ENCODE data around the gene PHF21B.
"Not testable (repeated sequence)": the region's sequence is repeated elsewhere in the genome, so short reads cannot be mapped to it uniquely, and the experiment has no call there.

PHF21B gene

DNA sequence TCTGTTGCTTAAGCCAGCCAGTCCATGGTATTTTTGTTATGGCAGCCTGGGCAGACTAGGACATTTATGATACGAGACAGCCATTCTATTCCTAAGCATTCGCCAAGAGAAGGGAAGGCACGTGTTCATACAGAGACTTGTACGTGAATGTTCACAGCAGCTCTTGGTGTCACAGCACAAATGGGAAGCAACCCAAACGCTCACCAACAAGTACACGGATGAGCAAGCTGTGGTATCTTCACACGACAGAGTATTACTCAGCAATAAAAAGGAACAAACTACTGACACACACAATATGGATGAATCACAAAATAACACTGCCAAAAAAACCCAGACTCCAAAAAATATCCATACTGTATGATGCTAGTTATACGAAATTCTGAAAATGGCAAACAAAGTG, 85.1 kb downstream of the PHF21B start:
- TF ChIP-seq ZFX (IDR thresholded peaks at IDR 0.05): no peak
- TF ChIP-seq, protein P1, sequence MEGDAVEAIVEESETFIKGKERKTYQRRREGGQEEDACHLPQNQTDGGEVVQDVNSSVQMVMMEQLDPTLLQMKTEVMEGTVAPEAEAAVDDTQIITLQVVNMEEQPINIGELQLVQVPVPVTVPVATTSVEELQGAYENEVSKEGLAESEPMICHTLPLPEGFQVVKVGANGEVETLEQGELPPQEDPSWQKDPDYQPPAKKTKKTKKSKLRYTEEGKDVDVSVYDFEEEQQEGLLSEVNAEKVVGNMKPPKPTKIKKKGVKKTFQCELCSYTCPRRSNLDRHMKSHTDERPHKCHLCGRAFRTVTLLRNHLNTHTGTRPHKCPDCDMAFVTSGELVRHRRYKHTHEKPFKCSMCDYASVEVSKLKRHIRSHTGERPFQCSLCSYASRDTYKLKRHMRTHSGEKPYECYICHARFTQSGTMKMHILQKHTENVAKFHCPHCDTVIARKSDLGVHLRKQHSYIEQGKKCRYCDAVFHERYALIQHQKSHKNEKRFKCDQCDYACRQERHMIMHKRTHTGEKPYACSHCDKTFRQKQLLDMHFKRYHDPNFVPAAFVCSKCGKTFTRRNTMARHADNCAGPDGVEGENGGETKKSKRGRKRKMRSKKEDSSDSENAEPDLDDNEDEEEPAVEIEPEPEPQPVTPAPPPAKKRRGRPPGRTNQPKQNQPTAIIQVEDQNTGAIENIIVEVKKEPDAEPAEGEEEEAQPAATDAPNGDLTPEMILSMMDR (conservative IDR thresholded peaks at IDR 0.05): no peak

DNA sequence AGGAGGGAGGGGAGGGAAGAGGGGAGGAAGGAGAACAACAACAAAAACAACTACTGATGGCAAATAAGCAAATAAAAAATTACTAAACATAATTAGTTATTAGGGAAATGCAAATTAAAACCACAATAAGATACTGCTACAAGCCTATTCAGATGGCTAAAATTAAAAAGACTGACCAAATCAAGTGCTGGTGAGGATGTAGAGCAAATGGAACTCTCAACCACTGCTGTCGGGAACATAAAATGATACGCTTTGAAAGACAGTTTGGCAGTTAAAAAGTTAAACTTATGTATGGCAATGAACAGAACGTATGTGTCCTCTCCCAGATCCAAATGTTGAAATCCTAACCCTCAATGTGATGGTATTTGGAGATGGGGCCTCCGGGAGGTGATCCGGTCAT, 85.7 kb downstream of the PHF21B start:
- TF ChIP-seq, protein P1 (conservative IDR thresholded peaks at IDR 0.05): no peak
- no peak for TF ChIP-seq ZFX (IDR thresholded peaks at IDR 0.05)
- no peak overlapping the region for H3K27ac ChIP-seq

More for the DNA sequence above, 85.1 kb downstream of the PHF21B start:
- H3K27ac ChIP-seq: no peak overlapping the region

DNA sequence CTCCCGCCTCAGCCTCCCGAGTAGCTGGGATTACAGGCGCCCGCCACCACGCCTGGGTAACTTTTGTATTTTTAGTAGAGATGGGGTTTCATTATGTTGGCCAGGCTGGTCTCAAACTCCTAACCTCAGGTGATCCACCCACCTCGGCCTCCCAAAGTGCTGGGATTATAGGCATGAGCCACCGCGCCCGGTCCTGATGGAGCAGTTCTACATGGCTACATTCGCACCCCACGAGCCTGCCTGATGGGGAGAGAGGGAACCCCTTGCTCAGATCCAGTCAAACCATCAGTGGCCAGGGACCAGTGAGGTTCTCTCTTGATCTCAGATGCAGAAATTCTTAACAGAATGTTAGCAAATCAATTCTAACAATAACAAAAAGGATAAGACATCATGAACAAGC, 88.0 kb downstream of the PHF21B start:
- not testable (repeated sequence) for H3K27ac ChIP-seq

DNA sequence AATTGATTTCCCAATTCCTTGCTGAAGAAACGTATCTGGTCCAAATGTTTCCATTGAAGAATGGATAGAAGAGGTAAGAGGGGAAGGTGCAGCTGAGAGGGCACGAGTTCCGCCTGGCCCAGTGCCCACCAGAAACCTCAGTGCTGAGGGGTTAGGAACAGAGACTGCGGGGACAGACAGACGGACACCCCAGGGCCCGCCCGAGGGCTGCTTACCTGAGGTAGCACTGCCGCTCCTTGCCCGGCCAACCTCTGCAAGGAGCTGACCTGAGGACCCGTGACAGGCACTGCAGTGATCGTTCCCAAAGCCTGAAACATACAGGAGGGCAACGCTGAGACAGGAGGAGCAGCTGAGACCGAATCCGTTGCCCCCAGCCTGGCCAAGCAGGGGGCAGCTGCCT, 89.6 kb downstream of the PHF21B start:
- TF ChIP-seq, protein P1 (conservative IDR thresholded peaks at IDR 0.05): no peak
- TF ChIP-seq ZFX (IDR thresholded peaks at IDR 0.05): no peak
- H3K27ac ChIP-seq: no peak overlapping the region

DNA sequence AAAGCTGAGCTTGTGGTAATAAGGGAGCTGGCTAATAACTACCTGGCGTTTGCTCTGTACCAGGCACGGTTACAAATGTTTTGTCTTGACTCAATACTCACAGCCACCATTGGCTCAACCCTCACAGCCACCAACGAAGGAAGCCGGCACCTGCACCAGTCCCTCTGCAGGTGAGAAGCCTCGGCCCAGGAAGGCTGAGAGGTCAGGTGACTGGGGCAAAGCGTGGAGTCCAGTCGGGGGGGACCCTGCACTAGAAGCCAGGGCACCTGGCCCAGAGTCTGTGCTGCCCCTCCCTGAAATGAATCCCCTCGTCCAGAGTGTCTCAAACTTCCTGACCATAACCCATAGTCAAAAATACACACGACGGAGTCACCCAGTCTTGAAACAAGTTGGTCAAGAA, 90.1 kb downstream of the PHF21B start:
- TF ChIP-seq ZFX (IDR thresholded peaks at IDR 0.05): no peak
- TF ChIP-seq, protein P1 (conservative IDR thresholded peaks at IDR 0.05): no peak
- H3K27ac ChIP-seq: no peak overlapping the region

DNA sequence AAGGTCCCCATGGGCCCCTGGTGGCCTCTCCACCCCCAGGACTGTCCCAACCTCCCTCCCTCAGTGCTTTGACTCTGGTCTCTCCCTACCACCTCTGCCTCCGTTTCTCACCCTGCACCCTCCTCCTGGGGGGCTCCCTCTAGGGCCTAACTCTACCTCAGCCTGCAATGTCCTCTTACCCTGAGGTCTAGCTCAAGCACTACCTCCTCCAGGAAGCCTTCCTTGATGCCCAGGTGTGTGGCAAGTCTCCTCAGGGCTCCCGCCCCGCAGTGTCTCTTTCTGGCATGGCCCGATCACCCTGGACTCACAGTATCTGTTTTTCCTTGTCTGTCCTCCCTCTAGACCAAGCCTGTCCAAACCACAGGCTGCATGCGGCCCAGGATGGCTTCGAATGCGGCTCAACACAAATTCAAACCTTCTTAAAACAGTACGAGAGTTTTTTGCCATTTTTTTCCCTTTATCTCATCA, 90.8 kb downstream of the PHF21B start:
- H3K27ac ChIP-seq: no peak overlapping the region
- no peak for TF ChIP-seq ZFX (IDR thresholded peaks at IDR 0.05)
- TF ChIP-seq, protein P1 (conservative IDR thresholded peaks at IDR 0.05): no peak

DNA sequence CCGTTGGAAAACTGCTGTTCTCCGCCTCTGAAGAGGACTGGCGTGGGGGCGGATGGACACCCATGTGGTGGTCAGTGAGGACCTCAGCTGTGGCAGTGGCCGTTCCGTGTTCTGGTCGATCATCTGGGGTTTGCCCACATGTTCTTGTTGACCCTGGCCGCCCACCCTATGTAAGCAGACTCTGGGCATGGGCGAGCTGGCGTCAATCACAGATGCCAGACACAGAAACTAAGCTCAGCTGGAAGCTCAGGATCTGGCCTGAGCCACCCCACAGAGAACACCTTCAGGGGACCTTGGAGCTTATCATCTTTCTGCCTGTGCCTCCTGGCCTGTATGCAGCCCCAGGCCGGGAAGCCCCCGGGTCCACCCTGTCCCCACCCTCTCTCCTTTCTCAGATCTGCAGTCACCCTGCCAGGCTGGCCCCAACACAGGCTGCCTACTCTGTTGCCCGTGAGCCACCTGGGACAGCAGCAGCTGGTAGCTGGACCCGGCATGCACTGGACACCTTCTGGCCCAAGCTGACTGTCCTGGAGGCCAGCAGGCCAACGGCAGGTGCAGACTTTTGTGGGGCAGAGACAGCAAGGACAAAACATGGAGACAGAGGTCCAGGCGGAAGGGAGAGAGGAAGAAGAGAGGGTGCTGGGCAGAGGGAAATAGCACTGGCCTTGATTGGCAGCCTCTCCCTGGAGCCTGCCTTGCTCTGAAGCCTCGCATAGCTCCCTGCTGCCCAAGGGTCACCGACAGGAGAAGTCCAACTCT, 91.5 kb downstream of the PHF21B start:
- no peak for TF ChIP-seq ZFX (IDR thresholded peaks at IDR 0.05)
- TF ChIP-seq, protein P1 (conservative IDR thresholded peaks at IDR 0.05): no peak
- H3K27ac ChIP-seq: no peak overlapping the region
